GM18858 (cell line): ENCODE data around the gene NSD1.
"Not testable (repeated sequence)": the region's sequence is repeated elsewhere in the genome, so short reads cannot be mapped to it uniquely, and the experiment has no call there.

Experiments
- ATAC-seq: cut with Tn5 transposase; IDR thresholded peaks from one replicate; pipeline ENCODE4 v1.9.1; 2021; ENCODE audit not compliant: unreplicated experiment

Gene NSD1

DNA sequence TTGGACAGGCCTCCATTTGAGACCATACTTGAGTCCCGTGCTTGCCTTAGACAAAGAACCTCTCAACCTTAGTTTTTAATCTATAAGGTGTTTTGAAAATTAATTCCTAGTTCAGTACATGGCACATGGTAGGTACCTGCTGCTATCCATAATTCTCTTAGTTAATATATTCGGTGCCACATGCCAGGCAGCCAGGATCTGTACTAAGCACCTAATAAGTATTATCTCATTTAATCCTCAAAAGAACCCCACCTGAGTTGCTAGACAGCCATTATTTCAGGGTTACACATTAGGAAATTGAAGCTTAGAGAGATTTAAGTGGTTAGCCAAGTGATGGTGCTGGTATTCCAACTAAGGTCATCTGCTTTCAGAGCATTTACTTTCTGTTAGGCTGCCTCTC lies 29.9 kb downstream of the NSD1 start:
- no peak for ATAC-seq

DNA sequence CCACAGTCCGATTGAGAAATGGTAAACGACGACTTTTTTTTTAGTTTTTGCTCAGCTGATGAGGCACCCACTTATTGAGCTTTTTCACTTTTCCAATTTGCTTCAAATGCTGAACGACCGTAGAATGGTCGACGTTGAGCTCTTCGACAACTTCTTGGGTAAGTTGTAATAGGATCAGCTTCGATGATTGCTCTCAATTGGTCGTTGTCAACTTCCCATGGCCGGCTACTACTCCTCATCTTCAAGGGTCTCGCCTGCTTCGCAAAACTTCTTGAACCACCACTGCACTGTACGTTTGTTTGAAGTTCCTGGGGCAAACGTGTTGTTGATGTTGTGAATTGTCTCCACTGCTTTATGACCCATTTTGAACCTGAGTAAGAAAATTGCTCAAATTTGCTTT lies 35.7 kb downstream of the NSD1 start:
- no peak for ATAC-seq

DNA sequence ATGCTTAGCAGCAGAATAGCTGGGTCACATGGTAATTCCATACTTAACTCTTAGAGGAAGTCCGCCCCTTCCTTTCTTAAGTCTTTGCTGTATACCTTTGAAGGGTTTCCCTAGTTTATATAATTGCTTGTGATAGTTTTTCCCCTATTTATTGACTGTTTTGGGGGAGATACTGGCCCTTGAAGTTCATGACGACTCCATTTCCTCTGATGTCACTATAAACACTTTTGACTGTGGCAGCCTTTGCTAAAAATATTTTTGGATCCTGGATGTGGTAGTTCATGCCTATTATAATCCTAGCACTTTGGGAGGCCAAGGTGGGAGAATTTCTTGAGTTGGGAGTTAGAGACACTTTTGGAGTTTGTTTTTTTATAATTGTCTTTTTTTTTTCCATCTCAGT lies 38.4 kb downstream of the NSD1 start:
- no peak for ATAC-seq

DNA sequence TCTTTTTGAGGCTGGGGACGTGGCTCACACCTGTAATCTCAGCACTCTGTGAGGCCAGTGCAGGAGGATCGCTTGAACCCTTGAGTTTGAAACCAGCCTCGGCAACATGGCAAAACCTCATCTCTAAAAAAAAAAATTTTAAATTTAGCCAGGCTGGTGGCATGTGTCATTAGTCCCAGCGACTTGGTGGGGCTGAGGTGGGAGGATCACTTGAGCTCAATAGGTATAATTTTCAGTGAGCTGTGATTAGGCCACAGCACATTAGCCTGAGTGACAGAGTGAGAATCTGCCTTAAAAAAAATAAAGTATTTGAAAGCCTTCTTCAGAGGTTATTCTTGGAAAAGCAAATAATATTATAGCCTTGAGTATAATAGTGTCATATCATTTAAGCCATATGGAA lies 41.8 kb downstream of the NSD1 start:
- no peak for ATAC-seq

DNA sequence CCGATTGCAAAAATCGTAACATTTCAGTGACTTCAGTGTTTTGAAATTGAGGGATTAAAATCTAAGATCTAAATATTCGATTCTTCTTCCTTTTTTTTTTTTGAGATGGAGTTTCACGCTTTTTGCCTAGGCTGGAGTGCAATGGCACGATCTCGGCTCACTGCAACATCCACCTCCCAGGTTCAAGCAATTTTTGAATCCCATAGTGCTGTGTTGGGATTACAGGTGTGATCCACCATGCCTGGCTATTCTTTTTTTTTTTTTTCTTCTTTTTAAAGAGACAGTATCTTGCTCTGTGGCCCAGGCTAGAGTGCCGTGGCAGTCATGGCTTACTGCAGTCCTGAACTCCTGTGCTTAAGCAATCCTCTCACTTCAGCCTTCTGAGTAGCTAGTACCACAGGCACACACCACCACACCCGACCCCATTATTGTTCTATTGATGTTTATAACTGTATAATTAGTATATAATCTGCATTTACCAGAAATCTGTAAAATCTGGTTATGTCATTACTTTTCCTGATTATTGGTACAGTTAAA lies 42.7 kb downstream of the NSD1 start:
- no peak for ATAC-seq

DNA sequence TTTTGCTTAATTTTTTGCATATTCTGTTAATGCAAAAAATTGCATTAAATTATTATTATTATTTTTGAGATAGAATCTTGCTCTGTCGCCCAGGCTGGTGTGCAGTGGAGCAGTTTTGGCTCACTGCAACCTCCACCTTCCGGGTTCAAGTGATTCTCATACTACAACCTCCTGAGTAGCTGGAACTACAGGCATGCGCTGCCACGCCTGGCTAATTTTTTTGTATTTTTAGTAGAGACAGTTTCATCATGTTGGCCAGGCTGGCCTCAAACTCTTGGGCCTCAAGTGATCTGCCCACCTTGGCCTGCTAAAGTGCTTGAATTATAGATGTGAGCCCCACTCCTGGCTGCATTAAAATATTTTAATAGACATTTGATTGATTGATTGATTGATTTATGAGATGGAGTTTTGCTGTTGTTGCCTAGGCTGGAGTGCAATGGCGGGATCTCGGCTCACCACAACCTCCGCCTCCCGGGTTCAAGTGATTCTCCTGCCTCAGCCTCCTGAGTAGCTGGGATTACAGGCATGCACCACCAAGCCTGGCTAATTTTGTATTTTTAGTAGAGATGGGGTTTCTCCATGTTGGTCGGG lies 44.4 kb downstream of the NSD1 start:
- ATAC-seq: not testable (repeated sequence)

DNA sequence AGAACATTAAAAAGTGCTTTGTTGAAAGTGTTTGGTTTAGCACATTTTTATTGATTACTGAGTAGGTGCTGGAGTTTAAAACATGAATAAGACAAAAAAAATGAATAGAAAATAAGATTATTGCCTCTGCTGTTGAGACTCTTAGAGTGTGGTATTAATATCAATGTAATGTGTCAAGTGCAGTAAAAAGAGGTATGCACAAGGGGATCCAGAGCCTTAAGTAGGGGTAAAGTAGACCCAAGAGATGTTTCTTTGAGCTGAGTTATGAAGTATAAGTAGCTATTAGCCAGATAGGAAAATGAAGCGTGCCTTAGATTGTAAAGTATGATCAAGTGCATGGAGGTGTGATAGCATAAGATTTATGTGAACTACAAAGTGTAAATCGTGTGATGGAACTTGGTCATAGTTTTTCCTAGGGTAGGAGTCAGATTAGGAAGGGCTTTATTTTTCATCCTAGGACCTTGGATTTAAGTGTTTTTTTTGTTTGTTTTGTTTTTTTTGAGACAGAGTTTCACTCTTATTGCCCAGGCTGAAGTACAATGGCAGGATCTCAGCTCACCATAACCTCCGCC lies 45.2 kb downstream of the NSD1 start:
- no peak for ATAC-seq

DNA sequence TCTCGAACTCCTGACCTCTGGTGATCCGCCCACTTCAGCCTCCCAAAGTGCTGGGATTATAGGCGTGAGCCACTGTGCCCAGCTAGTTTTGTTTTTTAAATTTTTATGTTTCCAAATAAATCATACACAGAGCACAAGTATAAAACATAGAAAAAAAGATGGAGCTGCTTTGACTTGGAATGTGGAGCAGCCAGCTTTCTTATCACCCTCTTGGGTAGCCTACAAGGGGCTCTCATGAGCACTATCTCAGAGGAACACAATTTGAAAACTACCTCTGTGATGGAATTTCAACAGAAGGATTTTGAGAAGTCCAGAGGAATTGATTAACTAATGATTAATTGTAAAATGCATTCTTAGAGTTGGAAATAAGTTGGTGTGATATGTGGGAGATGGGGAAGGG lies 45.9 kb downstream of the NSD1 start:
- no peak for ATAC-seq

DNA sequence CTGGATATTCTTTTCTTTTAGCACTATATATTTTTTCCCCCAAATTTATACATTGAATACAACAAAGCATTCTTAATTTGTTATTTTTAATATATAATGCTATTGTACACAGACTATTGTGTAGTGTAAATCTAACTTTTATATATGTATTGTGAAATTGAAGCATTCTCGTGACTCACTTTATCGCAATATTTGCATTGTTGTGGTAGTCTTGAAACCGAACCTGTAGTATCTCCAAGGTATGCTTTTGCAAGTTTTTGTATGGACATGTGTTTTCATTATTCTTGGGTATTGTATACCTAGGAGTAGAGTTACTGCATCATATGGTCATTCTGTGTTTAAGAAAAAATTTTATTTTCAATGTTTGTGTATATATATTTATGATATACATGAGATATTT lies 49.6 kb downstream of the NSD1 start:
- no peak for ATAC-seq

DNA sequence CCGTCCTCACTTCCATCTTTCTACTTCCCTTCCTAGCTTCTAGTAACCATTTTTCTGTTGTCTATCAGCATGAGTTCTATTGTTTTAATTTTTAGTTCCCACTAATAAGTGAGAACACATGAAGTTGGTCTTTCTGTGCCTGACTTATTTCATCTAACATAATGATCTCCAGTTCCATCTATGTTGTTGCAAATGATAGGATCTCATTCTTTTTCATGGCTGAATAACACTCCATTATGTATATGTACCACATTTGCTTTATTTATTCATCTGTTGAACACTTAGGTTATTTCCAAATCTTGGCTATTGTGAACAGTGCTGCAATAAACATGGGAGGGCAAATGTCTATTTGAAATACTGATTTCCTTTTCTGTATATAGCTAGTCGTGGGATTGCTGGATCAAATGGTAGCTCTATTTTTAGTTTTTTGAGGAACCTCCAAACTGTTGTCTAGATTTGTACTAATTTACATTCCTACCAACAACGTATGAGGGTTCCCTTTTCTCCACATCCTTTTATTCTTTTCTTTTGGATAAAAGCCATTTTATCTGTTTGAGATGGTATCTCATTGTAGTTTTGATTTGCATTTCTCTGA lies 50.3 kb downstream of the NSD1 start:
- no peak for ATAC-seq

DNA sequence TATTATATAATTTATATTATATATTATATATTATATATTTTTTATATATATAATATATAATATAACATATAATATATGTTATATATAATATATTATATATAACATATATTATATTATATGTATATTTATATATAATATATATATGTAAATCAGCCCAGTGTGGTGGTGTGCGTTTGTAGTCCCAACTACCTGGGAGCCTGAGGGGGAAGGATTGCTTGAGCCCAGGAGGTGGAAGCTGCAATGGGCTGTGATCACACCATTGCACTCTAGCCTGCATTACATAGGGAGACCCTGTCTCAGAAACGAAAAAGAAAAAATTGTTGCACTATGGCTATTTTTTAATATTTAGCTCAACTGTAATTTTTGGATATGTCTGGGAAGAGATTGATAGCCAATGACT lies 52.4 kb downstream of the NSD1 start:
- ATAC-seq: no peak

DNA sequence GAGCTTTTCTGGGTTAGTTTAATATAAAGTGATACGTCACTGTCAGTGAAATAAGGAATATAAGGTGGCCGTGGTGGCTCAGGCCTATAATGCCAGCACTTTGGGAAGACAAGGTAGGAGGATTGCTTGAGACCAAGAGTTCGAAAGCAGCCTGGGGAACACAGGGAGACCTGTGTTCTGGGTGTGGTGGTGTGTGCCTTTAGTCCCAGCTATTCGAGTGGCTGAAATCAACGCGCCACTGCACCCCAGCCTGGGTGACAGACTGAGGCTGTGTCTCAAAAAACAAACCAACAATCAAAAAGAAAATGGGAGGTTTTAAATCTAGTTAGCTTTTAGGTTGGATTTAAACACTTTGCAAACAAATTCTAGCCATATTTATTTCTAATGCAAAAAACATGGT lies 53.1 kb downstream of the NSD1 start:
- ATAC-seq: no peak

DNA sequence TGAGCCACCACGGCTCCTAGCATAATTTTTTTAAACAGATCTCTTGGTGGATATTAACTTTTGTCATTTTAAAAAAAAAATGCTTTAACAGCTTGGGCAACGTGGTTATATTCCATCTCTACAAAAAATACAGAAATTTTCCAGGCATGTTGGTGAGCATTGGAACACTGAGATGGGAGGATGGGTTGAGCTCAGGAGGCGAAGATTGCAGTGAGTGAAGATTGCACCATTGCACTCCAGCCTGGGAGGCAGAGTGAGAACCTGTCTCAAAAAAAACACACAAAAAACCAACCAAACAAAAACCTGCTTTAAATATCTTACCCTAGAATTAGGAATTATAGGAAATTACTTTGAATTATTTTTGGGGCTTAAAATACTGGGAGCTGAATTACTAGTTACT lies 55.2 kb downstream of the NSD1 start:
- no peak for ATAC-seq

DNA sequence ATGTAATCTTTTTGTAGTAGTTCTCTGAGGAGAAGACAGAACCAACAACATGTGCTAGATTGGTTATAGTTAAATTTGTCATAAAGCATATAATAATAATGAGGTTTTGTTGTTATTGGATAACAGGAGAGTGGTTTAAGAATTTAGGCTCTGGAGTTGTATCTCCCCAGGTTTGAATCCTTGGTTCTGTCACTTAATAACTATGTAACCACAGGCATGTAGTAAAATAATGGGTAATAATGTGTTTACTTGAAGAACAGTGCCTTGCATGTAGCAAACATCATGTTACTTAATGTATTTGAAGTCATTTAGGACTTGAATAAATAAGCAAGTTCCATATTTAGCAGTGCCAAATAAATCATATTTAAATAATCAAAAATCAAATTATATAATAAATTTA lies 55.8 kb downstream of the NSD1 start:
- ATAC-seq: no peak

DNA sequence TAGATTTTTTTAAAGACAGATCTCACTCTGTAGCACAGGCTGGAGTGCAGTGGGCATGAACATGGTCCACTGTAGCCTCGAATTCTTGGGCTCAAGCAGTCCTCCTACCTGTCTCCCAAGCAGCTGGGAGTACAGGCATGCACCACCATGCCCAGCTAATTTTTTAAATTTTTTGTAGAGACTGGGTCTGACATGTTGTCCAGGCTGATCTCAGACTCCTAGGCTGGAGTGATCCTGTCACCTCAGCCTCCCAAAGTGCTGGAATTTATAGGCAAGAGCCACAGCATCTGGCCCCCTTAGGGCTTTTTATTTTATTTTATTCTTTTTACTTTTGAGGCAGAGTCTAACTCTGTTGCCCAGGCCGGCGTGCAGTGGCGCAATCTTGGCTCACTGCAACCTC lies 56.4 kb downstream of the NSD1 start:
- ATAC-seq: no peak

DNA sequence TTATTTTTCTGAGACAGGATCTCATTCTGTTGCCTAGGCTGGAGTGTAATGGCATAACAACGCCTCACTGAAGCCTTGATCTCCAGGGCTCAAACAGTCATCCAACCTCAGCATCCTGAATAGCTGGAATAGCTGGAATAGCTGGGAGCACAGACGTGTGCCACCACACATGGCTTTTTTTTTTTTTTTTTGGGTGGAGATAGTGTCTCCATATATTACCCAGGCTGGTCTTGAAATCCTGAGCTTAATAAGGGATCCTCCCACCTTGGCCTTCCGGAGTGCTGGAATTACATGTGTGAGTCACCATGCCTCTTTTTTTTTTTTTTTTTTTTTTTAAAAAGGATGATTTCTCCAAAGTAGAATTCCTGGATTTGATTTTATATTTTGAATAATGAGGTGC lies 60.7 kb downstream of the NSD1 start:
- ATAC-seq: no peak

DNA sequence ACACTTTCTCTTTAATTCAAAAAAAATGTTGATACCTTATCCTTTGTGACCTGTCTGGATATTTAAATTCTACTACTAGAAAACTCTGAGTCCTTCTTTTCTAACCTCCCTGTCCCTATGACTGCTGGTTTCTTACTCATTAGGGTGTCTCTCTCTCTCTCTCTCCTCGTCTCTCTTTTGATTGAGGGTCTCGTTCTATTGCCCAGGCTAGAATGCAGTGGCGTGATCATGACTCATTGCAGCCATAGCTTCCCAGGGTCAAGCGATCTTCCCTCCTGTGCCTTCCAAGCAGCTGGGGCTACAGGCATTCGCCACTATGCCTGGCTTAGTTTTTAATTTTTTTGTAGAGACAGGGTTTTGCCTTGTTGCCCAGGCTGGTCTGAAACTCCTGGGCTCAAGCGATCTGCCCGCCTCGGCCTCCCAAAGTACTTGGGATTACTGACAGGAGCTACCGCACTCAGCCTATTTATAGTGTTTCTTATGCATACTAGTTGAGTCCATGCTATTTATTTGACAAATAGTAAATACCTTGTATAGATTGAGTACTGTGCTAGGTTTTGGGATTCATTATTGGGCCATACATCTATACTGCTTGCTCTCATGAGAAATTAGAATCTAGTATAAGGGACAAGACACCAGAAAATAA lies 61.9 kb downstream of the NSD1 start:
- ATAC-seq: no peak

DNA sequence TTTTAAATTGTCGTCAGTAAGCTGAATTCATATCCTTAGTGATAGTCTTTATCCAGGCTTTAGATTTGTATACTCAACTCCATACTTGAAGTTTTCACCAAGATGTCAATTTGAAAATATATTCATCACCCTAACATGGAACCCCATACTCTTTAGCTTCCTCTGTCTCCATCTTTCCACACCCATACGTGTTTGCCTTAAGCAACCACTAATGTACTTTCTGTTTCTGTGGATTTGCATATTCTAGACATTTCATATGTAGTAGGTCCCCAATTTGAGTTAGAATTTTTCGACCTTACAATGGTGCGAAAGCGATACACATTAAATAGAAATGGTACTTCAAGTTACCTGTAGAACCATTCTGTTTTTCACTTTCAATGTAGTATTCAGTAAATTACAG lies 65.2 kb downstream of the NSD1 start:
- no peak for ATAC-seq

DNA sequence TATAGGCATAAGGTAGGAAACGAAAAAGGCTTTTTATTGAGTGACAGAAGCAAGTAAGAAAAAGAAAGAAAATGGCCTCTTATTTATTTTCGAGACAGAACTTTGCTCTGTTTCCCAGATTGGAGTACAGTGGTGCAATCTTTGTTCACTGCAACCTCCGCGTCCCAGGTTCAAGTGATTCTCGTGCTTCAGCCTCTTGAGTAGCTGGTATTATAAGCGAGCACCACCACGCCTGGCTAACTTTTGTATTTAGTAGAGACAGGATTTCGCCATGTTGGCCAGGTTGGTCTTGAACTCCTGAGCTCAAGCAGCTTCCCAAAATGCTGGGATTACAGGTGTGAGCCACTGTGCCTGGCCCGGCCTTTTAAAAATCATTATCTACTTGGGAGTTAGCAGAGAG lies 70.7 kb downstream of the NSD1 start:
- ATAC-seq: no peak

DNA sequence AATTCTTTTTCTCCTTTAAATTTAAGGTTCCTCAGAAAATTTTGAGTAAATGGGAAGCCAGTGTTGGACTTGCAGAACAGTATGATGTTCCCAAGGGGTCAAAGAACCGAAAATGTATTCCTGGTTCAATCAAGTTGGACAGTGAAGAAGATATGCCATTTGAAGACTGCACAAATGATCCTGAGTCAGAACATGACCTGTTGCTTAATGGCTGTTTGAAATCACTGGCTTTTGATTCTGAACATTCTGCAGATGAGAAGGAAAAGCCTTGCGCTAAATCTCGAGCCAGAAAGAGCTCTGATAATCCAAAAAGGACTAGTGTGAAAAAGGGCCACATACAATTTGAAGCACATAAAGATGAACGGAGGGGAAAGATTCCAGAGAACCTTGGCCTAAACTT lies 76.0 kb downstream of the NSD1 start:
- no peak for ATAC-seq

DNA sequence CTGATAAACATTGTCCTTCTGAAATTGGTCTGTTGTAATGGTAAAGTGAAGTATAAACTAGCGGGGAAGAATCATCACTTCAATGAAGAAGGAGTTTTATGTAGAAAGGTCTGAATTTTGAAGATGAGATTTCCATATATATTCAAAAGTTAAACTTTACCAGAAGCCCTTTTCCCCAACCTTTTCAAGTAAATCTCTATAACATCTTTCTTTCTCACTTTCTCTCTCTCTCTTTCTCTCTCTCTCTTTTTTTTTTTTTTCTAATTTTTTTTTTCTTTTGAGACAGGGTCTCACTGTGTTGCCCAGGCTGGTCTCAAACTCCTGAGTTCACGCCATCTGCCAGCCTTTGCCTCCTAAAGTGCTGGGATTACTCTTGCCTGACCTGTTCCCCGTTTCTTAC lies 78.7 kb downstream of the NSD1 start:
- no peak for ATAC-seq

DNA sequence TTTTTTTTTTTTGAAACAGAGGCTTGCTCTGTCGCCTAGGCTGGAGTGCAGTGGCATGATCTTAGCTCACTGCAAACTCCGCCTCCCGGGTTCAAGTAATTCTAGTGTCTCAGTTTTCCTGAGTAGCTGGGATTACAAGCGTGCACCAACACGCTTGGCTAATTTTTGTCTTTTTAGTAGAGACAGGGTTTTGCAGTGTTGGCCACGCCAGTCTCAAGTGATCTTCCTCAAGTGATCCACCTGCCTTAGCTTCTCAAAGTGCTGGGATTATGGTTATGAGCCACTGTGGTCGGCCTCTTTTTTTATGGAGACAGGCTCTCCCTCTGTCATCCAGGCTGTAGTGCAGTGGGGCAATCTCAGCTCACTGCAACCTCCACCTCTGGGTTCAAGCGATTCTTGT lies 87.0 kb downstream of the NSD1 start:
- ATAC-seq: no peak
